ENCODE measurements around the gene JAKMIP1. TPM values are rescaled to one million over a fixed set of nuclear protein-coding genes. Genes with fewer than 3 reads are reported as not detected.

The JAKMIP1 gene
- total RNA-seq, 6 donors from 2014 or later: 0.40 to 6.8 (median 1.0) TPM

DNA sequence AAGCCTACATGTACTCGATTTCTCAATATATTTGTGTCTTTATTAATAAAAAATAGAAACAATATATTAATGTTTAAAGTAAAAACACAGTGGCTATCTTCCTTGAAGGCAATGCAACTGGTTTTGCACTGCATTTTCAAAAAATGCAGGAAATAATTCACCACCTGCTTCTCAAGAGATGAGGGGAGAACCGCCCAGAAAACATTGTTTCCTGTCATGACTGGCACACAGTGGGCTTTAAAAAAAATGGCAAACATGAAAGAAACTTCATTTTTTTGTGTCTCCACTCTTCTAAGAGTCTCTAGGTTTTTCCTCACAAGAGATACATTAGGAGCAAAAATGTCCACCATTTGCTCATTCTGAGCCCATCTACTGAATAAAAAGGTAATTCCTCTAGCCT is 131.4 kb downstream of the JAKMIP1 start:
- DNase-seq: no peak
- TF ChIP-seq EP300 (IDR thresholded peaks at IDR 0.05): no peak
- TF ChIP-seq, protein P1, sequence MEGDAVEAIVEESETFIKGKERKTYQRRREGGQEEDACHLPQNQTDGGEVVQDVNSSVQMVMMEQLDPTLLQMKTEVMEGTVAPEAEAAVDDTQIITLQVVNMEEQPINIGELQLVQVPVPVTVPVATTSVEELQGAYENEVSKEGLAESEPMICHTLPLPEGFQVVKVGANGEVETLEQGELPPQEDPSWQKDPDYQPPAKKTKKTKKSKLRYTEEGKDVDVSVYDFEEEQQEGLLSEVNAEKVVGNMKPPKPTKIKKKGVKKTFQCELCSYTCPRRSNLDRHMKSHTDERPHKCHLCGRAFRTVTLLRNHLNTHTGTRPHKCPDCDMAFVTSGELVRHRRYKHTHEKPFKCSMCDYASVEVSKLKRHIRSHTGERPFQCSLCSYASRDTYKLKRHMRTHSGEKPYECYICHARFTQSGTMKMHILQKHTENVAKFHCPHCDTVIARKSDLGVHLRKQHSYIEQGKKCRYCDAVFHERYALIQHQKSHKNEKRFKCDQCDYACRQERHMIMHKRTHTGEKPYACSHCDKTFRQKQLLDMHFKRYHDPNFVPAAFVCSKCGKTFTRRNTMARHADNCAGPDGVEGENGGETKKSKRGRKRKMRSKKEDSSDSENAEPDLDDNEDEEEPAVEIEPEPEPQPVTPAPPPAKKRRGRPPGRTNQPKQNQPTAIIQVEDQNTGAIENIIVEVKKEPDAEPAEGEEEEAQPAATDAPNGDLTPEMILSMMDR (IDR thresholded peaks at IDR 0.05): no peak
- TF ChIP-seq POLR2A (IDR thresholded peaks at IDR 0.05): no peak
- TF ChIP-seq POLR2AphosphoS5 (IDR thresholded peaks at IDR 0.05): no peak
- Histone ChIP-seq H3K4me1 (peaks cover 0 to 5% (median 0%) of the 10 kb centered on the region in 4 donors), H3K36me3 (no peaks in the 10 kb centered on the region), H3K27me3 (no peaks in the 10 kb centered on the region), H3K4me3 (no peak overlapping the region), H3K9me3 (no peaks in the 10 kb centered on the region), H3K27ac (no peak overlapping the region)
- 50 to 63% methylated on average over 2 of the region's 2 CpGs for WGBS, 2 donors
- no peak for ATAC-seq (ENCODE audit: low FRiP score in 2 of 2)

DNA sequence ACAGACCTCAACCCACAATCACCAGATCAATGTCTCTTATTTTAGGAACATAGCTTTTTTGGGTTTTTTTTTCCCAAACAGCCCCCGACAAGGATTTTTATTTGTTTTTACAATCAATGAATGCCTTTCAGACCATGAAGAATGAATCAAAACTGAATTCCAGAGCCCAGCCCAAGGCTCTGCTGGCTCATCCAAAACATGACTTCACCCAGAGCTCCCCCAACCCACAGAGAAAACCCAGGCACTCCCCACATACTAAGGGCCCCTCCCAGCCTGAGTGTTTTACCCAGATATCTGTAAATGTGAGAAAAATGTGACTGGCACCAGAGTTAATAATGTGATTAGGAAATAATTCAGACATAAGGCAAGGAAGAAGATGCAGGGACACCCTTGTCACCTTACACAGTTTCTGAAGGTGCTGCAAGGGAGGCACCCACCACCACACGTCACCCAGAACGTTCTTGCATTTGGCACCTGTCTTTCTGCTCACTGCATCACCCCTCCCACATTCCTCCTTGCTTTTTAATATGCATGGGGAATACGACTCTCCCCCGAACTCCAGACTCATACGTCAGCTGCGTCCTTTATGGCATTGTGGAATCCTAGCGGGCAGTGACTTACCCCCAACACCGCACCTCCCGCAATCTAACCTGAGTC is 134.3 kb downstream of the JAKMIP1 start:
- no peak overlapping the region for H3K27ac ChIP-seq
- no peak for DNase-seq
- H3K27me3 ChIP-seq: no peaks in the 10 kb centered on the region
- TF ChIP-seq, protein P1 (IDR thresholded peaks at IDR 0.05): no peak
- WGBS, 2 donors: 81 to 84% methylated on average over 10 of the region's 10 CpGs
- ATAC-seq (ENCODE audit: low FRiP score in 2 of 2): no peak
- no peaks in the 10 kb centered on the region for H3K36me3 ChIP-seq
- H3K4me3 ChIP-seq: no peak overlapping the region
- H3K9me3 ChIP-seq: peaks cover 0 to 2% (median 0%) of the 10 kb centered on the region in 4 donors
- no peaks in the 10 kb centered on the region for H3K4me1 ChIP-seq

DNA sequence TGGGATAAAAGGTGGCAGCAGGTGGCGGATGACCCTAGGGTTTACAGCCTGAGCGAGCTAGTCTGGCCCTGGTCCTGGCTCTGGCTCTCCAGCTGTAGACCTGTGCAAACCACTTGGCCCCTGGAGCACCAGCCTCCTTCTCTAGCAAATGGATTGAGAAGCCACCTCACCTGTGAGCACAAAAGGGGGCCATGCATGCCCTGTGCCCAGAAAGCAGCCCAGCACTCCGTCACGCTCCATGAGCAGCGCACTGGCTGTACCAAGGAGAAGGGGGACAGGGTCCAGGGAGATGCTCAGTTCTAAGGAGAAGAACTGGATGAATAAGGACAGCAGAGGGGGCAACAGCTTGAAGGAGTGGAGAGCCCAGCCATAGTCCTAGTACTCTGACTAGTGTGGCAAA is 135.2 kb downstream of the JAKMIP1 start:
- no peak for TF ChIP-seq EP300 (IDR thresholded peaks at IDR 0.05)
- TF ChIP-seq, protein P1 (IDR thresholded peaks at IDR 0.05): no peak
- TF ChIP-seq POLR2A (IDR thresholded peaks at IDR 0.05): no peak
- no peak for TF ChIP-seq POLR2AphosphoS5 (IDR thresholded peaks at IDR 0.05)
- no peak overlapping the region for H3K27ac ChIP-seq
- no peak overlapping the region for H3K4me3 ChIP-seq
- H3K4me1 ChIP-seq: no peaks in the 10 kb centered on the region
- no peak for DNase-seq
- H3K9me3 ChIP-seq: peaks cover 0 to 9% (median 3%) of the 10 kb centered on the region in 4 donors
- H3K27me3 ChIP-seq: no peaks in the 10 kb centered on the region
- WGBS, 2 donors: 85 to 94% methylated on average over 4 to 5 of the region's 5 CpGs
- H3K36me3 ChIP-seq: no peaks in the 10 kb centered on the region
- no peak for ATAC-seq (ENCODE audit: low FRiP score in 2 of 2)

DNA sequence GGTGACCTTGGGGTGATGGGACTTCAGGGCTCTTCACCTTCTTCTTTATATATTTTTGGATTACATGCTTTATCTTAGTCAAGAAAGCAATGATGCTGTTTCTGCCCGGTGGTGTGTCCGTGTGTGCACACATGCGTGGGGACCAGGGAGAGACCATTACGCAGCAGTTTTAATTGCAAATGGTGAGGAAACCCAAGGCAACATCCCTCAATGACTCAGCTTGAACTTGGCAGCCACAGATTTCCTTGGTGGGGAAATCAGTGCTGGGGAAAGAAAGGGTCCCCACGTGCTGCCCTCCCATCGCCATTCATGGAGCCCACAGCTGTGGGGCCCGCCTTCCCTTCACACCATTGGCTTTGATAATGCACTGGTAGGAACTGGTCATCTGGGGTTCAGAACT is 136.0 kb downstream of the JAKMIP1 start:
- no peaks in the 10 kb centered on the region for H3K27me3 ChIP-seq
- TF ChIP-seq, protein P1 (IDR thresholded peaks at IDR 0.05): no peak
- TF ChIP-seq POLR2A (IDR thresholded peaks at IDR 0.05) (no peak), EP300 (IDR thresholded peaks at IDR 0.05) (no peak), POLR2AphosphoS5 (IDR thresholded peaks at IDR 0.05) (no peak)

DNA sequence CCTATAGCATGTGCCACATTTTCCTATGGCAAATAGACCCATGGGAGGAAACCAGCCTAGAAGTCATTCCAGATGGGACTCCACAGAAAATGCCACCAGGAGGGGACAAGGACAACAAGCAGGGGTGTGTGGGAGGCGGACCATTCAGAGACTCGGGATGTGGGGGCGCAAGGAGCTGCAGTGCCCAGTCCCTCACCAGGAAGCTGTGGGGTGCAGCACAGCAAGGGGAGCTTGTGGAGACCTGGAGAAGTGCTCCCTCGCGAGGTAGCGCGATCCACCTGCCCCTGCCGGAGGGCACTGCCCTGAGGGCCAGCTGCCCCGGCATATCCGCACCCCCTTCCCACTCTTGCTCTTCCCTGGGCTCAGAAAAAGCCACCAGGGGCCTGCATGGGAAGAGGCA is 136.7 kb downstream of the JAKMIP1 start:
- 88 to 95% methylated on average over 10 of the region's 10 CpGs for WGBS, 2 donors
- ATAC-seq (ENCODE audit: low FRiP score in 2 of 2) (no peak), DNase-seq (no peak)
- H3K27ac ChIP-seq: no peak overlapping the region
- TF ChIP-seq POLR2A (IDR thresholded peaks at IDR 0.05) (no peak), EP300 (IDR thresholded peaks at IDR 0.05) (no peak)
- no peak overlapping the region for H3K4me3 ChIP-seq
- H3K27me3 ChIP-seq: no peaks in the 10 kb centered on the region
- H3K4me1 ChIP-seq: no peaks in the 10 kb centered on the region
- H3K36me3 ChIP-seq: no peaks in the 10 kb centered on the region
- peaks cover 5 to 24% (median 17%) of the 10 kb centered on the region in 4 donors for H3K9me3 ChIP-seq

More for the DNA sequence above, 136.0 kb downstream of the JAKMIP1 start:
- ATAC-seq (ENCODE audit: low FRiP score in 2 of 2): no peak
- Histone ChIP-seq H3K9me3 (peaks cover 0 to 17% (median 10%) of the 10 kb centered on the region in 4 donors), H3K4me1 (no peaks in the 10 kb centered on the region), H3K27ac (no peak overlapping the region), H3K4me3 (no peak overlapping the region), H3K36me3 (no peaks in the 10 kb centered on the region)
- DNase-seq: no peak
- WGBS, 2 donors: 66 to 79% methylated on average over 7 of the region's 7 CpGs

All from upper lobe of left lung (tissue), 6 donors.